Osteoblast (primary cell): ENCODE data around the gene FOXE3. TPM values are rescaled to one million over a fixed set of nuclear protein-coding genes. Genes with fewer than 3 reads are reported as not detected.
A peak's percentile ranks its signal among the peaks of the same experiment; 100 is the strongest.

Experiments
- DNase-seq: peaks from one replicate; pipeline ENCODE4 v3.0.0; 2011; ENCODE audit warnings: low spot score, mixed read lengths; ENCODE audit not compliant: insufficient read length; ENCODE audit errors: missing footprints
- H2AFZ ChIP-seq: 2 replicates; pipeline ENCODE4 v1.6.0; 2011; ENCODE audit warnings: mild to moderate bottlenecking, low read length
- H3K27ac ChIP-seq: 2 replicates; pipeline ENCODE4 v1.5.1; 2011; ENCODE audit warnings: mild to moderate bottlenecking, low read depth, low read length, moderate library complexity
- H3K27me3 ChIP-seq: 2 replicates; pipeline ENCODE4 v1.6.0; 2012; ENCODE audit warnings: mild to moderate bottlenecking, control low read depth, inconsistent platforms, low read length, moderate library complexity; ENCODE audit not compliant: insufficient read depth
- H3K36me3 ChIP-seq: 2 replicates; pipeline ENCODE4 v1.5.1; 2011; ENCODE audit warnings: mild to moderate bottlenecking, low read length, control low read depth, moderate library complexity; ENCODE audit not compliant: insufficient read depth
- H3K4me1 ChIP-seq: 2 replicates; pipeline ENCODE4 v1.5.1; 2011; ENCODE audit warnings: mild to moderate bottlenecking, low read length, control low read depth, moderate library complexity; ENCODE audit not compliant: insufficient read depth
- H3K4me2 ChIP-seq: 2 replicates; pipeline ENCODE4 v1.6.0; 2011; ENCODE audit warnings: mild to moderate bottlenecking, low read length; ENCODE audit not compliant: insufficient read depth
- H3K4me3 ChIP-seq: fragments of 200-600 bp; sonication (generic); 3 replicates; pipeline ENCODE4 v1.5.1; 2012; ENCODE audit warnings: mild to moderate bottlenecking, low read length, inconsistent platforms; ENCODE audit not compliant: insufficient read depth
- H3K79me2 ChIP-seq: 2 replicates; pipeline ENCODE4 v1.6.0; 2012; ENCODE audit warnings: mild to moderate bottlenecking, low read length, control low read depth, inconsistent platforms; ENCODE audit not compliant: insufficient read depth
- H3K9me3 ChIP-seq: 2 replicates; pipeline ENCODE4 v1.5.1; 2011; ENCODE audit warnings: low read depth, low read length, control low read depth
- H4K20me1 ChIP-seq: 2 replicates; pipeline ENCODE4 v1.6.0; 2012; ENCODE audit warnings: mild to moderate bottlenecking, low read length, control low read depth; ENCODE audit not compliant: insufficient read depth
- CTCF ChIP-seq: IDR thresholded peaks from 2 replicates; pipeline ENCODE4 v1.5.1; 2011; ENCODE audit warnings: mild to moderate bottlenecking, low read depth, low read length, moderate library complexity; ENCODE audit errors: extremely low read depth
- total RNA-seq: library from RNA; depleted of rRNA; stranded (reverse); fragments of >200 nt; gene quantifications from 2 replicates; pipeline ENCODE4 v1.2.3, GENCODE V29; 2012

FOXE3 gene
- total RNA-seq, 1 donor = not detected

DNA sequence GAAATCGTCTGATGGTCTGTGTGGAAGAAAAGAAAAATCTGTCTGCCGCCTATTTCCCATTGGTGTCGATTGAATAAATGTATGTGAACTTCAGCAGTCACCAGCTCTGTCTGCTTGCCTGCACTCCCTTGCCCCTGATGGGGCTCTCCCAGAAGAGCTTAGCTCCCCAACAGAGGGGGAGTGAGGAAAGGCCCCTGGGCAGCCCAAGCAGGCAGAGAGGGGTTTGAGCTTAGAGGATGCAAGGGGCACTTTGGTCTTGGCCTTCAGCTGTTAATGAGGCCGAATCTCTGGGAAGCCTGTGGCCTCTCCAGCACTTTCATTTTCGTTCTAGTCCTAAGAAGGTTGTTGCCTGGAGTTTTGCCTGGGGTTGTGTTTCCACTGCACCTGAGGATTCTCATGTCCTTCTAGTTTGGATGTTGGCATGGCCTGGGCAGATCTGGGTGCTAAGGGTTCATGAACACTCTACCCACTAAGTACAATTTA lies 24.6 kb downstream of the FOXE3 start:
- peaks cover 59% of the 10 kb centered on the region for H3K27me3 ChIP-seq
- no peak overlapping the region for H3K27ac ChIP-seq
- no peaks in the 10 kb centered on the region for H3K79me2 ChIP-seq
- peak; percentile 85 for DNase-seq
- H3K9me3 ChIP-seq = no peaks in the 10 kb centered on the region
- H2AFZ ChIP-seq = no peak overlapping the region
- no peaks in the 10 kb centered on the region for H3K36me3 ChIP-seq
- no peak for TF ChIP-seq CTCF
- no peak overlapping the region for H3K4me2 ChIP-seq
- peaks cover 5% of the 10 kb centered on the region for H3K4me1 ChIP-seq
- no peak overlapping the region for H3K4me3 ChIP-seq
- H4K20me1 ChIP-seq = no peaks in the 10 kb centered on the region

DNA sequence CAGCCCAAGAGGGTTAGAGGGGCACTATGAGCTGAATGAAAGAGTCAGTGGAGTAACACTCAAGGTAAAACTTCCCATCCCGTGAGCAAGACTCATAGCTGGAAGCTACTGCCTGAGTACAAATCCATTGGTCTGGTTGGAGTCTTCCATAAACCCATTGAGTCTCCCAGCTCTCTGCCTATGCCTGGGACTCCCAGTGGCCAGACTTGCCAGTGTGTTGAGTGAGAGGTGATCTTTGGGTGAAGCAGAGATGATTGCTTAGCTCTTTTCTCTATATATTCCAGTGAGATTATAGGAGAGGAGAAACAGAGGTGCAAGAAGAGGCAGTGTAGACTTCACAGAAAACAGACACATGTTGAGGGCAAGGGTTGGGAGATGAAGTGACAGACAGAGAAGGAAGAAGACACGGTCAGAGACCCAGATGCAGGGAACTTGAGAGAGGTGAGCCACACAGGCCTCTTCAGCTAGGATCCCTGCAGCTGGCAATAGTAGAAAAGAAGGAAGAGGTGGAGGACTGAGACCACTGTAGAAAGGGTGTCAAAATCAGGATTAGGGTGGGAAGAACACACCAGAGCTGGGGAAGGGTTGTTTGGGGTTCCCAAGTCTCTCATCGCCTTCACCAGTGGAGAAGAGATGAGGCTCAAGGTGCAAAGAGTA lies 25.5 kb downstream of the FOXE3 start:
- Histone ChIP-seq H3K79me2 (no peaks in the 10 kb centered on the region), H3K36me3 (no peaks in the 10 kb centered on the region), H4K20me1 (no peaks in the 10 kb centered on the region), H3K4me2 (no peak overlapping the region), H3K27me3 (peaks cover 69% of the 10 kb centered on the region), H3K27ac (no peak overlapping the region), H3K4me3 (no peak overlapping the region), H3K9me3 (no peaks in the 10 kb centered on the region), H3K4me1 (peaks cover 4% of the 10 kb centered on the region), H2AFZ (no peak overlapping the region)
- TF ChIP-seq CTCF = no peak
- DNase-seq = peak; percentile 83

GRCh38 chr1:47442202-47442601 lies 26.1 kb downstream of the FOXE3 start:
- H3K9me3 ChIP-seq = no peaks in the 10 kb centered on the region
- no peaks in the 10 kb centered on the region for H3K4me1 ChIP-seq
- no peak for DNase-seq
- H3K27ac ChIP-seq = no peak overlapping the region
- no peaks in the 10 kb centered on the region for H3K36me3 ChIP-seq
- H4K20me1 ChIP-seq = no peaks in the 10 kb centered on the region
- peaks cover 75% of the 10 kb centered on the region for H3K27me3 ChIP-seq
- H3K4me2 ChIP-seq = no peak overlapping the region
- H3K4me3 ChIP-seq = no peak overlapping the region
- no peaks in the 10 kb centered on the region for H3K79me2 ChIP-seq
- no peak for TF ChIP-seq CTCF
- H2AFZ ChIP-seq = no peak overlapping the region

GRCh38 chr1:47442842-47443529 lies 26.9 kb downstream of the FOXE3 start:
- H3K4me2 ChIP-seq = no peak overlapping the region
- DNase-seq = no peak
- H3K27ac ChIP-seq = no peak overlapping the region
- H3K4me3 ChIP-seq = no peak overlapping the region
- no peak for TF ChIP-seq CTCF
- no peaks in the 10 kb centered on the region for H4K20me1 ChIP-seq
- no peaks in the 10 kb centered on the region for H3K9me3 ChIP-seq
- no peaks in the 10 kb centered on the region for H3K4me1 ChIP-seq
- no peaks in the 10 kb centered on the region for H3K36me3 ChIP-seq
- H2AFZ ChIP-seq = no peak overlapping the region
- peaks cover 82% of the 10 kb centered on the region for H3K27me3 ChIP-seq
- no peaks in the 10 kb centered on the region for H3K79me2 ChIP-seq
